ENCODE data around the gene VIPAS39. TPM values are rescaled to one million over a fixed set of nuclear protein-coding genes. Genes with fewer than 3 reads are reported as not detected.

VIPAS39 gene
- 20.3 and 29.8 TPM in 2 replicates for total RNA-seq

- H3K4me3 ChIP-seq (ENCODE audit: low read depth, low read length), result peak within 1 kb of the TSS; percentile 94
- no peak for TF ChIP-seq CTCF (IDR thresholded peaks at IDR 0.05; ENCODE audit: insufficient read depth, low read depth, low read length)
- DNase-seq (ENCODE audit: low read depth), result peak; percentile 99
Measured at GRCh38 chr14:77457522-77458248, at the start of gene VIPAS39, which contains the start of gene AHSA1. Gene VIPAS39, minus strand, starts transcription at chr14:77457601. Its CDS starts 3,499 bp downstream, at chr14:77454102. Gene AHSA1, plus strand, starts transcription at chr14:77458093. Its CDS starts 97 bp downstream, at chr14:77458190.

GRCh38 chr14:77505031-77505430 lies 47.6 kb upstream of the VIPAS39 start:
- no peak for DNase-seq (ENCODE audit: low read depth)
- H3K4me3 ChIP-seq (ENCODE audit: low read depth, low read length), result no peak overlapping the region
- TF ChIP-seq CTCF (IDR thresholded peaks at IDR 0.05; ENCODE audit: insufficient read depth, low read depth, low read length), result no peak

GRCh38 chr14:77503138-77503537 lies 45.7 kb upstream of the VIPAS39 start:
- no peak for TF ChIP-seq CTCF (IDR thresholded peaks at IDR 0.05; ENCODE audit: insufficient read depth, low read depth, low read length)
- no peak overlapping the region for H3K4me3 ChIP-seq (ENCODE audit: low read depth, low read length)
- no peak for DNase-seq (ENCODE audit: low read depth)

- H3K4me3 ChIP-seq (ENCODE audit: low read depth, low read length), result no peak overlapping the region
- DNase-seq (ENCODE audit: low read depth), result no peak
- no peak for TF ChIP-seq CTCF (IDR thresholded peaks at IDR 0.05; ENCODE audit: insufficient read depth, low read depth, low read length)
Measured at GRCh38 chr14:77502109-77502782, 44.8 kb upstream of the VIPAS39 start.

GRCh38 chr14:77498984-77499527 lies 41.7 kb upstream of the VIPAS39 start:
- no peak for TF ChIP-seq CTCF (IDR thresholded peaks at IDR 0.05; ENCODE audit: insufficient read depth, low read depth, low read length)
- peak overlapping the region; percentile 51 for H3K4me3 ChIP-seq (ENCODE audit: low read depth, low read length)
- DNase-seq (ENCODE audit: low read depth), result no peak

- peak; percentile 34 for DNase-seq (ENCODE audit: low read depth)
Measured at GRCh38 chr14:77498120-77498979, 40.9 kb upstream of the VIPAS39 start, which contains the start of gene ISM2. Gene ISM2, minus strand, starts transcription at chr14:77498816. Its CDS starts 23 bp downstream, at chr14:77498793.

More at GRCh38 chr14:77498120-77498979, 40.9 kb upstream of the VIPAS39 start, which contains the start of gene ISM2:
- no peak for TF ChIP-seq CTCF (IDR thresholded peaks at IDR 0.05; ENCODE audit: insufficient read depth, low read depth, low read length)
- peak within 1 kb of the TSS; percentile 51 for H3K4me3 ChIP-seq (ENCODE audit: low read depth, low read length)
